ENCODE data around the gene CNPY2. TPM values are rescaled to one million over a fixed set of nuclear protein-coding genes. Genes with fewer than 3 reads are reported as not detected.

Gene CNPY2
- polyA plus RNA-seq, 6 donors from 2014 or later: 134 to 210 (median 152) TPM

Other genes with a start within 250 kb of the CNPY2 start
- gene ERBB3, start 235.8 kb downstream of the CNPY2 start, polyA plus RNA-seq (ENCODE audit: low read depth in 6 of 6): not detected
- gene PA2G4, start 211.4 kb downstream of the CNPY2 start, polyA plus RNA-seq (ENCODE audit: low read depth in 6 of 6): 100 to 1,000 TPM; 124 to 141 (median 132) TPM
- 1,000 to 10,000 TPM; 5,503 to 9,903 (median 8,851) TPM for gene RPL41, start 199.4 kb downstream of the CNPY2 start, polyA plus RNA-seq (ENCODE audit: low read depth in 6 of 6)
- 1 to 10 TPM; 1.0 to 7.8 (median 3.4) TPM for gene ZC3H10, start 197.7 kb downstream of the CNPY2 start, polyA plus RNA-seq (ENCODE audit: low read depth in 6 of 6)
- gene ESYT1, start 187.7 kb downstream of the CNPY2 start, polyA plus RNA-seq (ENCODE audit: low read depth in 6 of 6): 100 to 1,000 TPM; 145 to 293 (median 196) TPM
- gene MYL6B, start 163.4 kb downstream of the CNPY2 start, polyA plus RNA-seq (ENCODE audit: low read depth in 6 of 6): 10 to 100 TPM; 14.2 to 35.1 (median 20.2) TPM
- gene MYL6, start 157.6 kb downstream of the CNPY2 start, polyA plus RNA-seq (ENCODE audit: low read depth in 6 of 6): 1,000 to 10,000 TPM; 1,680 to 2,679 (median 1,914) TPM
- gene SMARCC2, start 126.5 kb downstream of the CNPY2 start, polyA plus RNA-seq (ENCODE audit: low read depth in 6 of 6): 100 to 1,000 TPM in 1 of 6 donors, 10 to 100 TPM in 5; 33.3 to 112 (median 64.8) TPM
- gene RNF41, start 94.1 kb downstream of the CNPY2 start, polyA plus RNA-seq (ENCODE audit: low read depth in 6 of 6): 100 to 1,000 TPM in 5 of 6 donors, 10 to 100 TPM in 1; 95.2 to 136 (median 109) TPM
- gene NABP2, start 91.6 kb downstream of the CNPY2 start, polyA plus RNA-seq (ENCODE audit: low read depth in 6 of 6): 1 to 10 TPM in 5 of 6 donors, under 1 TPM in 1; 0.73 to 5.7 (median 3.9) TPM
- gene SLC39A5, start 85.9 kb downstream of the CNPY2 start, polyA plus RNA-seq (ENCODE audit: low read depth in 6 of 6): not detected
- 10 to 100 TPM in 3 of 6 donors, 1 to 10 TPM in 3; 2.3 to 13.2 (median 8.0) TPM for gene ANKRD52, start 57.6 kb downstream of the CNPY2 start, polyA plus RNA-seq (ENCODE audit: low read depth in 6 of 6)
- 10 to 100 TPM in 5 of 6 donors, 1 to 10 TPM in 1; 9.5 to 16.6 (median 14.2) TPM for gene COQ10A, start 49.0 kb downstream of the CNPY2 start, polyA plus RNA-seq (ENCODE audit: low read depth in 6 of 6)
- 10 to 100 TPM; 60.8 to 88.7 (median 72.1) TPM for gene CS, start 15.7 kb downstream of the CNPY2 start, polyA plus RNA-seq (ENCODE audit: low read depth in 6 of 6)
- gene PAN2, start 18.0 kb upstream of the CNPY2 start, polyA plus RNA-seq (ENCODE audit: low read depth in 6 of 6): 10 to 100 TPM in 5 of 6 donors, 1 to 10 TPM in 1; 10.0 to 15.3 (median 13.6) TPM
- 10 to 100 TPM in 4 of 6 donors, 1 to 10 TPM in 2; 8.0 to 15.6 (median 12.9) TPM for gene IL23A, start 22.9 kb upstream of the CNPY2 start, polyA plus RNA-seq (ENCODE audit: low read depth in 6 of 6)
- 100 to 1,000 TPM; 119 to 150 (median 131) TPM for gene STAT2, start 44.1 kb upstream of the CNPY2 start, polyA plus RNA-seq (ENCODE audit: low read depth in 6 of 6)
- not detected for gene APOF, start 46.9 kb upstream of the CNPY2 start, polyA plus RNA-seq (ENCODE audit: low read depth in 6 of 6)
- gene TIMELESS, start 133.4 kb upstream of the CNPY2 start, polyA plus RNA-seq (ENCODE audit: low read depth in 6 of 6): 10 to 100 TPM; 16.8 to 30.5 (median 25.8) TPM
- gene MIP, start 138.7 kb upstream of the CNPY2 start, polyA plus RNA-seq (ENCODE audit: low read depth in 6 of 6): not detected
- gene SPRYD4, start 152.6 kb upstream of the CNPY2 start, polyA plus RNA-seq (ENCODE audit: low read depth in 6 of 6): 1 to 10 TPM in 5 of 6 donors, under 1 TPM in 1; 0.59 to 2.6 (median 2.0) TPM
- 1 to 10 TPM in 3 of 6 donors, under 1 TPM in 2, not detected in 1; 0.95 to 1.9 (median 1.6) TPM for gene GLS2, start 172.2 kb upstream of the CNPY2 start, polyA plus RNA-seq (ENCODE audit: low read depth in 6 of 6)
- 1 to 10 TPM in 1 of 6 donors, under 1 TPM in 5; 0.03 to 6.0 (median 0.54) TPM for gene RBMS2, start 205.8 kb upstream of the CNPY2 start, polyA plus RNA-seq (ENCODE audit: low read depth in 6 of 6)